ENCODE data around the gene HOXA2. TPM values are rescaled to one million over a fixed set of nuclear protein-coding genes. Genes with fewer than 3 reads are reported as not detected.

HOXA2 gene
- total and polyA plus RNA-seq, 4 donors, result 0.05 to 0.13 (median 0.08) TPM

DNA sequence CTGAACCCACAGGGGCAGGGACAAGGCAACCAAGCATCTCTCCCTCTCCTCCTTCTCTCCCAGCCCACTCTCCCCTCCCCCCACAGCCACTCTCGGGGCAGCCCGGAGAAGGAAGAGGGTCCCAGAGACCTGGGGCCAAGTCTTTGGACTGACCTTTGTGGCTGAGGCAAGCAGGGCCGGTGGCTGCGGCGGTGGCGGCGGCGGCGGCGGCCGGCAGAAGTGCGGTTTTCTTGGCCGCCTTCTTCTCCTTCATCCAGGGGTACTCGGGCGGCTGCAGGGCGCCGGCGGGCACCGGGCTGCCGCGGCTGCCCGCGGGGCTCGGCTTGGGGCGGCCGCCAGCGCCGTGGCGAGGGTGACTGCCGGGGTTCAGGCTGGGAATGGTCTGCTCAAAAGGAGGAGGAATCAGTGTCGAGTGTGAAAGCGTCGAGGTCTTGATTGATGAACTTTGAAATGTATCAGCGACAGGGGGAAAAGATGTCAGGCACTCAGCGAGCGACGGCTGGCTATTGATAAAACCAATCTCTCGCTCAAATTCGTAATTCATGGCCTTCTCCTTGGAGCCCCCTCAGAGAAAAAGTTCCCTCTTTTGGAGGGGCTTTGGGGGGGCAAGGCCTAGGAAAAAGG lies 414 bp downstream of the HOXA2 start:
- TF ChIP-seq FOXA2 (IDR thresholded peaks at IDR 0.05), result no peak
- no peak for TF ChIP-seq SP1 (IDR thresholded peaks at IDR 0.05)
- no peak for TF ChIP-seq GABPA (IDR thresholded peaks at IDR 0.05 in 1 of 2, conservative IDR thresholded peaks at IDR 0.05 in 1 of 2)
- no peak for TF ChIP-seq JUND (IDR thresholded peaks at IDR 0.05)
- TF ChIP-seq ZBTB33 (IDR thresholded peaks at IDR 0.05), result no peak
- no peak for TF ChIP-seq FOXA1 (IDR thresholded peaks at IDR 0.05)
- TF ChIP-seq ATF3 (IDR thresholded peaks at IDR 0.05), result no peak
- TF ChIP-seq TAF1 (conservative IDR thresholded peaks at IDR 0.05), result no peak
- no peak for TF ChIP-seq HNF4A (conservative IDR thresholded peaks at IDR 0.05)
- Histone ChIP-seq H3K4me1 (ENCODE audit: control insufficient read depth in 4 of 4, insufficient read depth in 4 of 4, low read length in 3 of 4) (peaks cover 0 to 7% (median 0%) of the 10 kb centered on the region in 4 donors), H3K27me3 (ENCODE audit: control insufficient read depth in 4 of 4, insufficient read depth in 4 of 4, low read length in 3 of 4) (peaks cover 0 to 33% (median 15%) of the 10 kb centered on the region in 4 donors), H3K27ac (ENCODE audit: low read depth in 1 of 2, low read length in 2 of 2) (peak overlapping the region in 1 of 2 donors; percentile 51), H3K4me3 (ENCODE audit: low read depth in 1 of 3, low read length in 3 of 3) (peak overlapping the region in 1 of 3 donors; percentile 15), H3K9ac (ENCODE audit: low read depth in 1 of 2, low read length in 2 of 2) (no peak overlapping the region), H3K9me3 (ENCODE audit: control insufficient read depth in 4 of 4, low read length in 3 of 4) (no peaks in the 10 kb centered on the region), H3K36me3 (ENCODE audit: control insufficient read depth in 4 of 4, insufficient read depth in 3 of 4, low read depth in 1 of 4, low read length in 3 of 4) (no peaks in the 10 kb centered on the region)
- no peak for DNase-seq (ENCODE audit: low spot score)
- WGBS, result 8% methylated on average over 39 of the region's 39 CpGs

DNA sequence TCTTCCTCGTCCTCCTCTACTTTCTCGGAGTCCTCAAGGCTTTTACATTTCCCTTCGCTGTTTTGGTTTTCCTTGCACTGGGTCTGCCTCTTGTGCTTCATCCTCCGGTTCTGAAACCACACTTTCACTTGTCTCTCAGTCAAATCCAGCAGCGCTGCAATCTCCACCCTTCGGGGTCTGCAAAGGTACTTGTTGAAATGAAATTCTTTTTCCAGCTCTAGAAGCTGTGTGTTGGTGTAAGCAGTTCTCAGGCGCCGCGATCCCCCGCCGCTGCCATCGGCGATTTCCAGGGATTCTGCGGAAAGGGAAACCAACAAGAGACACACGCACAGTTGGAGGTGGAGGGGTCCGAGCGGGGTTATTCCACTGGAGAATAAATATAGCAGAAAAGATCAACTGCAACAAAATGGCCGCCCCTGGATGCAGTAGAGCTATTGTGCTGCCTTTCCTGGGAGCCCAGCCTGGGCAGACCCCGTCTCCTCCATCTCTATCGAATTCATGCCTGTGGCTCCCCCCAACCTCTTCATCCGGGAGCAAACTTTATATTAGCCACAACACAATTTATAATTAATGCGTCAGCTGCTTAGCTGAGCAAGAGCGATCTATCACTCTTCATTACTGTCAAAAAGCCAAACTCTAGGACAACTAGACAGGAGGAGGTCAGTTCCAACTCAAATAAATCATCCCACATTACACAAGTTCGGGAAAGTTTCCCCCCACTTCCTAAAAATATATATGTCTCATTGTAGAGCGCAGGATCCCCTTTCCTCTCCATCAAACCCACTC lies 1.1 kb downstream of the HOXA2 start:
- Histone ChIP-seq H3K27me3 (ENCODE audit: control insufficient read depth in 4 of 4, insufficient read depth in 4 of 4, low read length in 3 of 4) (peaks cover under 1 to 30% (median 15%) of the 10 kb centered on the region in 4 donors), H3K9ac (ENCODE audit: low read depth in 1 of 2, low read length in 2 of 2) (no peak overlapping the region), H3K4me3 (ENCODE audit: low read depth in 1 of 3, low read length in 3 of 3) (peak overlapping the region in 1 of 3 donors; percentile 15), H3K4me1 (ENCODE audit: control insufficient read depth in 4 of 4, insufficient read depth in 4 of 4, low read length in 3 of 4) (peaks cover 0 to 7% (median 0%) of the 10 kb centered on the region in 4 donors), H3K9me3 (ENCODE audit: control insufficient read depth in 4 of 4, low read length in 3 of 4) (no peaks in the 10 kb centered on the region), H3K36me3 (ENCODE audit: control insufficient read depth in 4 of 4, insufficient read depth in 3 of 4, low read depth in 1 of 4, low read length in 3 of 4) (no peaks in the 10 kb centered on the region), H3K27ac (ENCODE audit: low read depth in 1 of 2, low read length in 2 of 2) (peak overlapping the region; percentile 51 to 63)
- TF ChIP-seq YY1 (IDR thresholded peaks at IDR 0.05) (peak; percentile 61), HNF4A (conservative IDR thresholded peaks at IDR 0.05) (no peak)
- WGBS, result 17% methylated on average over 25 of the region's 25 CpGs
- no peak for DNase-seq (ENCODE audit: low spot score)

GRCh38 chr7:27100694-27101170 lies 1.8 kb downstream of the HOXA2 start:
- Histone ChIP-seq H3K4me1 (ENCODE audit: control insufficient read depth in 4 of 4, insufficient read depth in 4 of 4, low read length in 3 of 4) (peaks cover 0 to 7% (median under 1%) of the 10 kb centered on the region in 4 donors), H3K27me3 (ENCODE audit: control insufficient read depth in 4 of 4, insufficient read depth in 4 of 4, low read length in 3 of 4) (peaks cover 5 to 29% (median 15%) of the 10 kb centered on the region in 4 donors), H3K27ac (ENCODE audit: low read depth in 1 of 2, low read length in 2 of 2) (peak overlapping the region; percentile 51 to 63), H3K4me3 (ENCODE audit: low read depth in 1 of 3, low read length in 3 of 3) (no peak overlapping the region), H3K9me3 (ENCODE audit: control insufficient read depth in 4 of 4, low read length in 3 of 4) (no peaks in the 10 kb centered on the region), H3K9ac (ENCODE audit: low read depth in 1 of 2, low read length in 2 of 2) (no peak overlapping the region), H3K36me3 (ENCODE audit: control insufficient read depth in 4 of 4, insufficient read depth in 3 of 4, low read depth in 1 of 4, low read length in 3 of 4) (no peaks in the 10 kb centered on the region)
- DNase-seq (ENCODE audit: low spot score), result no peak
- no peak for TF ChIP-seq HNF4A (conservative IDR thresholded peaks at IDR 0.05)
- TF ChIP-seq, protein P1, sequence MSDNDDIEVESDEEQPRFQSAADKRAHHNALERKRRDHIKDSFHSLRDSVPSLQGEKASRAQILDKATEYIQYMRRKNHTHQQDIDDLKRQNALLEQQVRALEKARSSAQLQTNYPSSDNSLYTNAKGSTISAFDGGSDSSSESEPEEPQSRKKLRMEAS (IDR thresholded peaks at IDR 0.05), result no peak
- TF ChIP-seq, protein P2, sequence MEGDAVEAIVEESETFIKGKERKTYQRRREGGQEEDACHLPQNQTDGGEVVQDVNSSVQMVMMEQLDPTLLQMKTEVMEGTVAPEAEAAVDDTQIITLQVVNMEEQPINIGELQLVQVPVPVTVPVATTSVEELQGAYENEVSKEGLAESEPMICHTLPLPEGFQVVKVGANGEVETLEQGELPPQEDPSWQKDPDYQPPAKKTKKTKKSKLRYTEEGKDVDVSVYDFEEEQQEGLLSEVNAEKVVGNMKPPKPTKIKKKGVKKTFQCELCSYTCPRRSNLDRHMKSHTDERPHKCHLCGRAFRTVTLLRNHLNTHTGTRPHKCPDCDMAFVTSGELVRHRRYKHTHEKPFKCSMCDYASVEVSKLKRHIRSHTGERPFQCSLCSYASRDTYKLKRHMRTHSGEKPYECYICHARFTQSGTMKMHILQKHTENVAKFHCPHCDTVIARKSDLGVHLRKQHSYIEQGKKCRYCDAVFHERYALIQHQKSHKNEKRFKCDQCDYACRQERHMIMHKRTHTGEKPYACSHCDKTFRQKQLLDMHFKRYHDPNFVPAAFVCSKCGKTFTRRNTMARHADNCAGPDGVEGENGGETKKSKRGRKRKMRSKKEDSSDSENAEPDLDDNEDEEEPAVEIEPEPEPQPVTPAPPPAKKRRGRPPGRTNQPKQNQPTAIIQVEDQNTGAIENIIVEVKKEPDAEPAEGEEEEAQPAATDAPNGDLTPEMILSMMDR (IDR thresholded peaks at IDR 0.05; ENCODE audit: low read depth, low read length, missing input control), result no peak
- no peak for TF ChIP-seq HNF4G (IDR thresholded peaks at IDR 0.05)
- TF ChIP-seq ZBTB33 (IDR thresholded peaks at IDR 0.05), result no peak
- no peak for TF ChIP-seq FOXA1 (IDR thresholded peaks at IDR 0.05)
- TF ChIP-seq GABPA (IDR thresholded peaks at IDR 0.05 in 1 of 2, conservative IDR thresholded peaks at IDR 0.05 in 1 of 2), result no peak
- TF ChIP-seq RAD21 (IDR thresholded peaks at IDR 0.05), result no peak
- no peak for TF ChIP-seq EGR1 (IDR thresholded peaks at IDR 0.05; ENCODE audit: low read depth in 2 of 2)
- no peak for TF ChIP-seq TAF1 (conservative IDR thresholded peaks at IDR 0.05)
- WGBS, result 25% methylated on average over 8 of the region's 8 CpGs
